Neural progenitor cell (in vitro differentiated cells): ENCODE data around the gene PWWP2B.

Experiments used
- EZH2 ChIP-seq: fragments of 200-600 bp; sonication (generic); IDR thresholded peaks from 2 replicates; pipeline ENCODE4 v1.6.1; 2017; ENCODE audit warnings: antibody characterized with exemption, mild to moderate bottlenecking, moderate library complexity
- EZH2phosphoT487 ChIP-seq: fragments of 200-600 bp; sonication (generic); IDR thresholded peaks from 2 replicates; pipeline ENCODE4 v1.6.1; 2017; ENCODE audit warnings: antibody characterized with exemption
- TF ChIP-seq, protein P1 (sequence below): fragments of 200-600 bp; sonication (generic); IDR thresholded peaks from 2 replicates; pipeline ENCODE4 v1.5.1; 2017; ENCODE audit warnings: antibody characterized with exemption, mild to moderate bottlenecking

DNA sequence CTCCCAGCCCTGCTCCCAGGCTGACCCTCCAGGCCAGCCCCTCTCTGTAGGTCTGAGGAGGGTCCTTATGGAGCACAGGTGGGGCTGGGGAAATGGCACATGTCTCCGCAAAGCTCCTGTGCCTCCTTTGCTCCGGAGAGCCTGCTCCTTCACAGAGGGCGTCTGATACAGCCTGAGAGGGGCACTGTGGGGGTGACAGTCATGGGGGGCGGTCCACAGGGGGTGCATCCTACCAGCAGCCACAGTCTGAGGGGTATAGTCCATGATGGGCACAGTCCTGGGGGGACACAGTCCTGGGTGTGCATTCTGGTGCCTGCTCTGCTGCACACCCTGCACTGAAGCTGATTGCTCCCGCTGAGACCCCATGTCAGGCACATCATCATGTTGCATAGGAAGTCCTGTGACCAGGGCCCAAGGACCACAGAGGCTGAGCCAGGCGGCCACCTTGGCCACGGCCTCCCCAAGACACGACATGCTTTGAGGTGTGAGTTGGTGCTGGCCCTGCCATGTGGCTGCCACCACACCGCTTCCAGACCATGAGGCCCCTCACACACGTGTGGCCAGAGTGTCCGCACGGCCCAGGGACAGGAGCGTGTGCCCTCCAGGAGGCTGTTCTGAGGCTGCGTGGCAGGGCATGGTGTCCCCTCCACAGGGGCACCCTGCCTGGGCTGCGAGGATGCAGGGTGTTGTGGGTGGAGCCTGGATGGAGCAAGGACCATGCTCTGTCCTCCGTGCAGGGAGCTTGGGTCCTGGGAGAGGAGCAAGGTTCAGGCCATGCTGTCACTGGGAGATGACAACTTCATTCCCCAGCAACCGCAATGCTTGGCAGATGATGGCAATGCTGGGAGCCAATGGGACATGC lies 59.2 kb downstream of the PWWP2B start:
- TF ChIP-seq, protein P1, sequence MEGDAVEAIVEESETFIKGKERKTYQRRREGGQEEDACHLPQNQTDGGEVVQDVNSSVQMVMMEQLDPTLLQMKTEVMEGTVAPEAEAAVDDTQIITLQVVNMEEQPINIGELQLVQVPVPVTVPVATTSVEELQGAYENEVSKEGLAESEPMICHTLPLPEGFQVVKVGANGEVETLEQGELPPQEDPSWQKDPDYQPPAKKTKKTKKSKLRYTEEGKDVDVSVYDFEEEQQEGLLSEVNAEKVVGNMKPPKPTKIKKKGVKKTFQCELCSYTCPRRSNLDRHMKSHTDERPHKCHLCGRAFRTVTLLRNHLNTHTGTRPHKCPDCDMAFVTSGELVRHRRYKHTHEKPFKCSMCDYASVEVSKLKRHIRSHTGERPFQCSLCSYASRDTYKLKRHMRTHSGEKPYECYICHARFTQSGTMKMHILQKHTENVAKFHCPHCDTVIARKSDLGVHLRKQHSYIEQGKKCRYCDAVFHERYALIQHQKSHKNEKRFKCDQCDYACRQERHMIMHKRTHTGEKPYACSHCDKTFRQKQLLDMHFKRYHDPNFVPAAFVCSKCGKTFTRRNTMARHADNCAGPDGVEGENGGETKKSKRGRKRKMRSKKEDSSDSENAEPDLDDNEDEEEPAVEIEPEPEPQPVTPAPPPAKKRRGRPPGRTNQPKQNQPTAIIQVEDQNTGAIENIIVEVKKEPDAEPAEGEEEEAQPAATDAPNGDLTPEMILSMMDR = no peak
- TF ChIP-seq EZH2 (no peak), EZH2phosphoT487 (no peak)
